Activated B cell treated with CpG ODN at 0.5 μM for 24 hours (primary cell): ENCODE data around the gene FGF11. TPM values are rescaled to one million over a fixed set of nuclear protein-coding genes. Genes with fewer than 3 reads are reported as not detected.
"Not testable (repeated sequence)": the region's sequence is repeated elsewhere in the genome, so short reads cannot be mapped to it uniquely, and the experiment has no call there.

Experiments
- ATAC-seq: fragments of 200-7000 bp; cut with Tn5 transposase; one replicate; pipeline ENCODE4 v1.10.0; 2021; ENCODE audit warnings: low read depth, mild to moderate bottlenecking, moderate library complexity
- CTCF ChIA-PET: fragments of 350-600 bp; sonication (Branson Sonifier 250); formaldehyde crosslinking; loops from one replicate; lab custom pipeline; 2021; ENCODE audit warnings: antibody characterized with exemption; lab: Charles Lee
- POLR2A ChIA-PET: fragments of 350-600 bp; sonication (Branson Sonifier 250); formaldehyde crosslinking; loops from one replicate; lab custom pipeline; 2021; ENCODE audit warnings: antibody characterized with exemption; lab: Charles Lee
- DNase-seq: peaks from one replicate; pipeline ENCODE4 v3.0.0; 2022
- H3K27ac Mint-ChIP-seq: one replicate; pipeline ENCODE4 v1.8.0; 2020; ENCODE audit warnings: mixed read lengths
- H3K27me3 Mint-ChIP-seq: one replicate; pipeline ENCODE4 v1.8.0; 2021; ENCODE audit warnings: mixed read lengths
- H3K36me3 Mint-ChIP-seq: one replicate; pipeline ENCODE4 v1.8.0; 2021; ENCODE audit warnings: low read depth, mixed read lengths
- H3K4me1 Mint-ChIP-seq: one replicate; pipeline ENCODE4 v1.8.0; 2021; ENCODE audit warnings: mixed read lengths
- H3K4me3 Mint-ChIP-seq: one replicate; pipeline ENCODE4 v1.8.0; 2020; ENCODE audit warnings: mild to moderate bottlenecking, mixed read lengths
- H3K9me3 Mint-ChIP-seq: one replicate; pipeline ENCODE4 v1.8.0; 2020; ENCODE audit warnings: mixed read lengths
- intact Hi-C: fragments of 100-400 bp; cut with micrococcal nuclease; formaldehyde crosslinking; loops from one replicate; pipeline ENCODE4 v1.15.1; 2024
- total RNA-seq: library from RNA; stranded (reverse); gene quantifications from 2 replicates; pipeline ENCODE4 v1.2.3, GENCODE V29; 2022
- TF ChIP-seq, protein P1 (sequence below): fragments of 200-600 bp; IDR thresholded peaks from one replicate; pipeline ENCODE4 v1.8.0; 2022; ENCODE audit warnings: antibody characterized with exemption, mild to moderate bottlenecking

The FGF11 gene
- total RNA-seq, 1 donor from 2014 or later = 2.8 TPM

DNA sequence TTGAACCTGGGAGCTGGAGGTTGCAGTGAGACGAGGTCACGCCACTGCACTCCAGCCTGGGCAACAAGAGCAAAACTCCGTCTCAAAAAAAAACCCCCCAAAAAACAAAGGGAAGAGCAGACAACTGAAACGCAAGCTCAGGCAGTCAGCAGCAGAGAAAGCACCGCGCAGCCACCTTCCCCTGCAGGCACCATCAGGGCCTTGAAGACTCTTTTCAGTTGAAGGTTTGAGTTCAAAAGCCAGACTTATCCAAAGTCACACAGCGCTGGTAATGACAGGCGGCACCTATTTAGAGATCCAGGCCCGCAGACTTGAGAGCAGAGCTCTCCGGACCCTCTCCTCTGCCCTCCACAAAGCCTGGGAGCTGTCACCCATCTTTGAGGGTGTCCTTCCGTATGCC, 29.0 kb downstream of the FGF11 start:
- Mint-ChIP-seq H3K4me3 (no peak overlapping the region), H3K27ac (no peak overlapping the region), H3K9me3 (no peaks in the 10 kb centered on the region), H3K27me3 (no peaks in the 10 kb centered on the region), H3K36me3 (peaks cover 27% of the 10 kb centered on the region), H3K4me1 (peaks cover 31% of the 10 kb centered on the region)
- TF ChIP-seq, protein P1, sequence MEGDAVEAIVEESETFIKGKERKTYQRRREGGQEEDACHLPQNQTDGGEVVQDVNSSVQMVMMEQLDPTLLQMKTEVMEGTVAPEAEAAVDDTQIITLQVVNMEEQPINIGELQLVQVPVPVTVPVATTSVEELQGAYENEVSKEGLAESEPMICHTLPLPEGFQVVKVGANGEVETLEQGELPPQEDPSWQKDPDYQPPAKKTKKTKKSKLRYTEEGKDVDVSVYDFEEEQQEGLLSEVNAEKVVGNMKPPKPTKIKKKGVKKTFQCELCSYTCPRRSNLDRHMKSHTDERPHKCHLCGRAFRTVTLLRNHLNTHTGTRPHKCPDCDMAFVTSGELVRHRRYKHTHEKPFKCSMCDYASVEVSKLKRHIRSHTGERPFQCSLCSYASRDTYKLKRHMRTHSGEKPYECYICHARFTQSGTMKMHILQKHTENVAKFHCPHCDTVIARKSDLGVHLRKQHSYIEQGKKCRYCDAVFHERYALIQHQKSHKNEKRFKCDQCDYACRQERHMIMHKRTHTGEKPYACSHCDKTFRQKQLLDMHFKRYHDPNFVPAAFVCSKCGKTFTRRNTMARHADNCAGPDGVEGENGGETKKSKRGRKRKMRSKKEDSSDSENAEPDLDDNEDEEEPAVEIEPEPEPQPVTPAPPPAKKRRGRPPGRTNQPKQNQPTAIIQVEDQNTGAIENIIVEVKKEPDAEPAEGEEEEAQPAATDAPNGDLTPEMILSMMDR = no peak
- intact Hi-C loops = no loop called here
- ATAC-seq (no peak), DNase-seq (no peak)
- POLR2A ChIA-PET = interaction anchor here (1.0 to 1.4 kb wide), 2 partner anchors 11 to 16 kb away, joined by 3 to 5 read pairs; partner anchors contain the start of genes POLR2A and ZBTB4
- CTCF ChIA-PET = no interaction called here

DNA sequence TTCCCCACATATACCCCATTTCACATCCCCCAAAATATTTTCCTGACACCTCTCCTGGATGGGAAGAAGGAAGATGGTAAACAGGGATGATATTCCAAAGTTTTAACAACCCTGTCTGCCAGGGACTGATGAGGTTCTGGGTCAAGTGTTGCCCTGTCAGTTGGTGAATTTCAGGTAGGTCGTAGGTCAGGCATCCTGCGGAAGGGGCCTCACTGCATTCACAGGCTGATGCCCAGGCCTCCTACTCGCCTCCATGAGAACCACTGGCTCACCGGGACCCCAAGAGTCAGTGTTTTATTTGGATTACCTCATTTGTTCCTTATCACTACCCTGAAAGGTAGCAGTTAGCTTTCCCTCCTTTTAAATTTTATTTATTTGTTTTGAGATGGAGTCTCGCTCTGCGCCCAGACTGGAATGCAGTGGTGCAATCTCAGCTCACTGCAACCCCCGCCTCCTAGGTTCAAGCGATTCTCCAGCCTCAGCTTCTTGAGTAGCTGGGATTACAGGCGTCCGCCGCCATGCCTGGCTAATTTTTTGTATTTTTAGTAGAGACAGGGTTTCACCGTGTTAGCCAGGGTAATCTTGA, 29.6 kb downstream of the FGF11 start:
- TF ChIP-seq, protein P1 = no peak
- no peaks in the 10 kb centered on the region for H3K27me3 Mint-ChIP-seq
- H3K4me3 Mint-ChIP-seq = no peak overlapping the region
- H3K36me3 Mint-ChIP-seq = peaks cover 21% of the 10 kb centered on the region
- ATAC-seq (no peak), DNase-seq (no peak)
- H3K9me3 Mint-ChIP-seq = no peaks in the 10 kb centered on the region
- H3K4me1 Mint-ChIP-seq = peaks cover 31% of the 10 kb centered on the region
- no peak overlapping the region for H3K27ac Mint-ChIP-seq
- ChIA-PET CTCF (no interaction called here), POLR2A (no interaction called here)
- intact Hi-C loops = no loop called here

DNA sequence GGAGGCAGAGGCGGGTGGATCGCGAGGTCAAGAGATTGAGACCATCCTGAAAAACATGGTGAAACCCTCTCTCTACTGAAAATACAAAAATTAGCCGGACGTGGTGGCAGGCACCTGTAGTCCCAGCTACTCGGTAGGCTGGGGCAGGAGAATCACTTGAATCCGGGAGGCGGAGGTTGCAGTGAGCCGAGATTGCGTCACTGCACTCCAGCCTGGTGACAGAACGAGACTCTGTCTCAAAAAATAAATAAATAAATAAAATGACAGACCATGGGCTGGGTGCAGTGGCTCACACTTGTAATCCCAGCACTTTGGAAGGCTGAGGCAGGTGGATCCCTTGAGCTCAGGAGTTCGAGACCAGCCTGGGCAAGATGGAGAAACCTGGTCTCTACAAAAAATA, 30.5 kb downstream of the FGF11 start:
- Mint-ChIP-seq H3K4me1 (peaks cover 34% of the 10 kb centered on the region), H3K36me3 (peaks cover 18% of the 10 kb centered on the region)
- ATAC-seq, H3K4me3 Mint-ChIP-seq, H3K27ac Mint-ChIP-seq, CTCF ChIA-PET, DNase-seq, H3K9me3 Mint-ChIP-seq, intact Hi-C loops, H3K27me3 Mint-ChIP-seq: not testable (repeated sequence)
- POLR2A ChIA-PET = interaction anchor here (0.8 kb wide), 1 partner anchor 9 kb away, joined by 3 read pairs; the partner anchor contains the start of gene ZBTB4

DNA sequence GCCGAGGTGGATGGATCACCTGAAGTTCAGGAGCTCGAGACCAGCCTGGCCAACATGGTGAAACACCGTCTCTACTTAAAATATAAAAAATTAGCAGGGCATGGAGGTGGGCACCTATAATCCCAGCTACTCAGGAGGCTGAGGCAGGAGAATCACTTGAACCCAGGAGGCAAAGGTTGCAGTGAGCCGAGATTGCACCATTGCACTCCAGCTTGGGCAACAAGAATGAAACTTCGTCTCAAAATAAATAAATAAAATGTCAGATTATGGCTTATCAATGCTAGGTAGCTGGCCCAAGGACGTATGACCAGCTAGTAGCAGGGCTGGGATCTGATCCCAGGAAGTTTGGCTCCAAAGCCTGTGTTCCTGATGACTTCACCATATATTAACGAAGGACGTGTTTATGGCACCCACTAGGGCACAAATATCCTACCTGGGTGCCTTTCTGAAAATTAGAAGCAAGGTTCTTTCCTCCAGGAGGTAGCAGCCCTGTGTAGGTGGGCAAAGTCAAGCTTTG, 31.2 kb downstream of the FGF11 start:
- H3K27me3 Mint-ChIP-seq, DNase-seq, H3K27ac Mint-ChIP-seq, H3K9me3 Mint-ChIP-seq, intact Hi-C loops, H3K4me3 Mint-ChIP-seq, ATAC-seq: not testable (repeated sequence)
- Mint-ChIP-seq H3K4me1 (peaks cover 37% of the 10 kb centered on the region), H3K36me3 (peaks cover 16% of the 10 kb centered on the region)
- POLR2A ChIA-PET = interaction anchor here (0.8 kb wide), 1 partner anchor 9 kb away, joined by 3 read pairs; the partner anchor contains the start of gene ZBTB4
- CTCF ChIA-PET = interaction anchor here (1.2 kb wide), 1 partner anchor 34 kb away, joined by 4 read pairs; no protein-coding TSS in a partner anchor

DNA sequence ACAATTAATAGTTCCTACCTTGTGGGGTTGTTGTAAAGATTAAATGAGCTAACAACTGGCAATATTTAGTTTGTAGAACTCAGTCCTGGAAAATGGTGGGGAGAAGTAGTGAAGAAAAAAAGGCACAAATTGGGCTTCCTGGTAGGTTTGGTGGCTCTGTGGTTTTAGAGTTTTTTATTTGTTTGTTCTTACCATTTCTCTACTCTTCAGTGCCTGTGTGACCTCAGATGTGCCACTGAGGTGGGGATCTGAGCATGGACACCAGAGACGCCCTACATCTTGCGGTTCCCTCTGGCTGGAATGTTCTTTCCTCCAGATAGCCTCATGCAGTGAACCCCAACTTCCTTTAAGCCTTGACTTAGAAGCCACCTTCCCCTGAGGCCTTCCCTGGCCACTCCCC, 32.4 kb downstream of the FGF11 start:
- DNase-seq (no peak), ATAC-seq (no peak)
- CTCF ChIA-PET = no interaction called here
- POLR2A ChIA-PET = no interaction called here
- Mint-ChIP-seq H3K4me1 (peaks cover 47% of the 10 kb centered on the region), H3K36me3 (peaks cover 10% of the 10 kb centered on the region), H3K9me3 (no peaks in the 10 kb centered on the region), H3K27me3 (no peaks in the 10 kb centered on the region), H3K4me3 (no peak overlapping the region), H3K27ac (peak overlapping the region; percentile 61)
- intact Hi-C loops = no loop called here
- TF ChIP-seq, protein P1 = no peak

DNA sequence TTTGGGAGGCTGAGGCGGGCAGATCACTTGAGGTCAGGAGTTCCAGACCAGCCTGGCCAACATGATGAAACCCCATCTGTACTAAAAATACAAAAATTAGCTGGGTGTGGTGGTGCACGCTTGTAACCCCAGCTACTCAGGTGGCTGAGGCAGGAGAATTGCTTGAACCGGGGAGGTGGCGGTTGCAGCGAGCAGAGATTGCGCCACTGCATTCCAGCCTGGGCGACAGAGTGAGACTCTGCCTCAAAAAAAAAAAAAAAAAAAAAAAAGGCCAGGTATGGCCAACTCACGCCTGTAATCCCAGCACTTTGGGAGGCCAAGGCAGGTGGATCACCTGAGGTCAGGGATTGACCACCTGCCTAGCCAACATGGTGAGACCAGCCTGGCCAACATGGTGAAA, 35.5 kb downstream of the FGF11 start:
- ATAC-seq, H3K27me3 Mint-ChIP-seq, H3K9me3 Mint-ChIP-seq, DNase-seq, intact Hi-C loops, H3K27ac Mint-ChIP-seq, H3K4me3 Mint-ChIP-seq, H3K36me3 Mint-ChIP-seq: not testable (repeated sequence)
- CTCF ChIA-PET = interaction anchor here (1.6 to 2.0 kb wide), 2 partner anchors 38 to 150 kb away, joined by 3 to 6 read pairs; no protein-coding TSS in a partner anchor
- H3K4me1 Mint-ChIP-seq = peaks cover 52% of the 10 kb centered on the region
- POLR2A ChIA-PET = interaction anchor here (0.6 to 5.6 kb wide), 3 partner anchors 10 to 1887 kb away, joined by 4 to 45 read pairs (median 28); partner anchors contain the start of gene POLR2A
